Gastrocnemius medialis (tissue), 4 donors: ENCODE results near the gene CLIP3.

ENCODE experiments used
- POLR2A ChIP-seq, 2 donors: fragments of 450-650 bp; IDR thresholded peaks; one replicate each; pipeline ENCODE4 v1.6.1; 2017; ENCODE audit warnings: antibody characterized with exemption in 2 of 2, mild to moderate bottlenecking in 2 of 2, moderate library complexity in 2 of 2
- TF ChIP-seq, protein P1 (sequence below), 5 experiments: fragments of 450-650 bp in 3 of 5; fragments of 200-600 bp in 2 of 5; sonication (generic) in 2 of 5; IDR thresholded peaks in 4 of 5; conservative IDR thresholded peaks in 1 of 5; 1 replicate in 4 of 5; 2 replicates in 1 of 5; pipeline ENCODE4 v1.5.1; 2016 to 2019; ENCODE audit warnings: antibody characterized with exemption in 5 of 5, mild to moderate bottlenecking in 3 of 5, moderate library complexity in 3 of 5

DNA sequence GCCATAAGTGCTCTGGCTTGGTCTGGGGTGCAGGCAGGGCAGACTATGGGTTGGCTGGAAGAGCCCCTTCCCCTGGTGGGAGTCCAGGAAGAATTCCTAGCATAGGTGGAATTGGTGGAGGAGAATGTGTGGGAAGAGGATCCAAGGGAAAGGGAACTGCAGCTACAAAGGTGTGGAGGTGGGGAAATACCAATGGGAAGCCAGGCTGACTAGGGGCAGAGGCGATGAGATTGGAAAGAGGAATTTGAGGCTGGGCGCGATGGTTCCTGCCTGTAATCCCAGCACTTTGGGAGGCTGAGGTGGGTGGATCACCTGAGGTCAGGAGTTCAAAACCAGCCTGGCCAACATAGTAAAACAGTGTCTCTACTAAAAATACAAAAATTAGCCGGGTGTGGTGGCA lies 42.5 kb downstream of the CLIP3 start:
- TF ChIP-seq, protein P1, sequence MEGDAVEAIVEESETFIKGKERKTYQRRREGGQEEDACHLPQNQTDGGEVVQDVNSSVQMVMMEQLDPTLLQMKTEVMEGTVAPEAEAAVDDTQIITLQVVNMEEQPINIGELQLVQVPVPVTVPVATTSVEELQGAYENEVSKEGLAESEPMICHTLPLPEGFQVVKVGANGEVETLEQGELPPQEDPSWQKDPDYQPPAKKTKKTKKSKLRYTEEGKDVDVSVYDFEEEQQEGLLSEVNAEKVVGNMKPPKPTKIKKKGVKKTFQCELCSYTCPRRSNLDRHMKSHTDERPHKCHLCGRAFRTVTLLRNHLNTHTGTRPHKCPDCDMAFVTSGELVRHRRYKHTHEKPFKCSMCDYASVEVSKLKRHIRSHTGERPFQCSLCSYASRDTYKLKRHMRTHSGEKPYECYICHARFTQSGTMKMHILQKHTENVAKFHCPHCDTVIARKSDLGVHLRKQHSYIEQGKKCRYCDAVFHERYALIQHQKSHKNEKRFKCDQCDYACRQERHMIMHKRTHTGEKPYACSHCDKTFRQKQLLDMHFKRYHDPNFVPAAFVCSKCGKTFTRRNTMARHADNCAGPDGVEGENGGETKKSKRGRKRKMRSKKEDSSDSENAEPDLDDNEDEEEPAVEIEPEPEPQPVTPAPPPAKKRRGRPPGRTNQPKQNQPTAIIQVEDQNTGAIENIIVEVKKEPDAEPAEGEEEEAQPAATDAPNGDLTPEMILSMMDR (IDR thresholded peaks at IDR 0.05 in 4 of 5, conservative IDR thresholded peaks at IDR 0.05 in 1 of 5) = no peak
- no peak for TF ChIP-seq POLR2A (IDR thresholded peaks at IDR 0.05)
